ENCODE data around the gene CHRNG.

DNA sequence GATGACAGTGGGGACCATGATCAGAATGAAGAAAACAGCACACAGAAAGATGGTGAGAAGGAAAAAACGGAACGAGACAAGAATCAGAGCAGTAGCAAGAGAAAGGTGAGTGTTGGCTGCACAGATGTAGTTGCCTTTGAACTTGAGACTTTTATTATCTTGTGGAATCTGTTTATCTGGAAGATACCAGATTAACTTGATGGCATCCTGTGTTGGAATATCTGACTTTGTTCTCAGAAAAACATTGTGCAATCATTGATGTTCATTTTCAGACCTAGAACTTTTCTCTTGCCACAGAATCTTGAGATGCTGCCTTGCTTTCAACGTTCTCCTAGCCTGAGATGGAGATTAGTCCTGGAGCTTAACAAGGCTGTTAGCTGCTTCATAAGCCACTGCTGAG lies 16.9 kb downstream of the CHRNG start:
- TF ChIP-seq, protein P1, sequence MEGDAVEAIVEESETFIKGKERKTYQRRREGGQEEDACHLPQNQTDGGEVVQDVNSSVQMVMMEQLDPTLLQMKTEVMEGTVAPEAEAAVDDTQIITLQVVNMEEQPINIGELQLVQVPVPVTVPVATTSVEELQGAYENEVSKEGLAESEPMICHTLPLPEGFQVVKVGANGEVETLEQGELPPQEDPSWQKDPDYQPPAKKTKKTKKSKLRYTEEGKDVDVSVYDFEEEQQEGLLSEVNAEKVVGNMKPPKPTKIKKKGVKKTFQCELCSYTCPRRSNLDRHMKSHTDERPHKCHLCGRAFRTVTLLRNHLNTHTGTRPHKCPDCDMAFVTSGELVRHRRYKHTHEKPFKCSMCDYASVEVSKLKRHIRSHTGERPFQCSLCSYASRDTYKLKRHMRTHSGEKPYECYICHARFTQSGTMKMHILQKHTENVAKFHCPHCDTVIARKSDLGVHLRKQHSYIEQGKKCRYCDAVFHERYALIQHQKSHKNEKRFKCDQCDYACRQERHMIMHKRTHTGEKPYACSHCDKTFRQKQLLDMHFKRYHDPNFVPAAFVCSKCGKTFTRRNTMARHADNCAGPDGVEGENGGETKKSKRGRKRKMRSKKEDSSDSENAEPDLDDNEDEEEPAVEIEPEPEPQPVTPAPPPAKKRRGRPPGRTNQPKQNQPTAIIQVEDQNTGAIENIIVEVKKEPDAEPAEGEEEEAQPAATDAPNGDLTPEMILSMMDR (conservative IDR thresholded peaks at IDR 0.05 in 1 of 2, IDR thresholded peaks at IDR 0.05 in 1 of 2; ENCODE audit: low read depth in 1 of 2, low read length in 2 of 2), result no peak
- TF ChIP-seq EZH2 (IDR thresholded peaks at IDR 0.05; ENCODE audit: low read length, missing control alignments), result no peak
